GM06990 (cell line): Measurements from ENCODE around the gene DDX51.

Source experiments
- DNase-seq: peaks from one replicate; pipeline ENCODE4 v3.0.0-alpha.2; 2011; ENCODE audit not compliant: insufficient read length; ENCODE audit errors: extremely low read depth
- H3K27me3 ChIP-seq: replicated peaks from 2 replicates; pipeline ENCODE4 v1.6.0; 2011; ENCODE audit warnings: low read length; ENCODE audit not compliant: control insufficient read depth, insufficient read depth
- H3K36me3 ChIP-seq: 2 replicates; pipeline ENCODE4 v1.5.1; 2011; ENCODE audit warnings: low read length; ENCODE audit not compliant: control insufficient read depth, insufficient read depth
- H3K4me3 ChIP-seq: replicated peaks from 2 replicates; pipeline ENCODE4 v1.5.1; 2011; ENCODE audit warnings: low read depth, mild to moderate bottlenecking, control low read depth, low read length
- TF ChIP-seq, protein P1 (sequence below): IDR thresholded peaks from 2 replicates; pipeline ENCODE4 v1.5.1; 2011; ENCODE audit warnings: low read length, control low read depth, mild to moderate bottlenecking, inconsistent platforms; ENCODE audit not compliant: insufficient read depth, poor library complexity, severe bottlenecking

DDX51 gene

DNA sequence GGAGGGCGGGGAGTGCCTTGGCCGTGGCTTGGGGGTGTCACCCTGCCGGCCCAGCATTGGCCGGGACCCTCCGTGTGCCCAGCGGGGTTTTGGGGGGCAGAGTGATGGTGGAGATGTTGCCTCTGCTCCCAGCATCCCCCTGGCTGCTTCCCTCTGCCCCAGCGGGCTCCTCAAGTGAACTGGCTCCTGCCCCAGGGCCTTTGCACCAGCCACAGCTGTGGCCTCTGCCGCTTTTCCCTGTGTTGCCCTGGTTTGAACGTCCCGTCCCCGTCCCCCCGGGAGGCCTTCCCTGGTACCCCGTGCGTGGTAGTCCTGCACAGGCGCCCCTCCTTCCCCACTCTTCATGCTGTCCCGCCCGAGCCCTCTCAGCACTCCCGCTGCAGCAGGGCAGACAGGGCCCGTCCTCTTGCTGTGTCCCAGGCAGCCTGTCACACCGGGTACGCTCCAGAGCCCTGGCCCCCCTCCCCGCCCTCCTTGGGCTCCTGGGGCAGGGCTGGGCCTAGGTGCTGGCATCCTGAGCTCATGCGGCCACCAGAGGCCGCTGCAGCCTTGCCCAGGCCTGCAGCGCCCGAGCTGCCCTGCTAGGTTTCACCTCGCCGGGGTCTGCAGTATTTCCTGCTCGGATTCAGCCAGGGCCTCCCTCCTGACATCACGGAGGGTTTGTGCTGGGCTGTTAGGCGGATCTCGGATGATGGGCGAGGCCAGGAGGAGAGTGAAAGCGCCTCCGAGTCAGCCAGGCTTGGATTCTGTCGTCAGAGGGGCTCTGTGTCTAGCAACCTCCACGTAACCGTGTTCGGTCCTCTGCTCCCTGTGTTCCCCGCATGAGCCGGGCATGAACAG is 9.6 kb upstream of the DDX51 start:
- no peak overlapping the region for H3K4me3 ChIP-seq
- H3K36me3 ChIP-seq: peaks cover 15% of the 10 kb centered on the region
- peak; percentile 63 for DNase-seq
- no peaks in the 10 kb centered on the region for H3K27me3 ChIP-seq
- TF ChIP-seq, protein P1, sequence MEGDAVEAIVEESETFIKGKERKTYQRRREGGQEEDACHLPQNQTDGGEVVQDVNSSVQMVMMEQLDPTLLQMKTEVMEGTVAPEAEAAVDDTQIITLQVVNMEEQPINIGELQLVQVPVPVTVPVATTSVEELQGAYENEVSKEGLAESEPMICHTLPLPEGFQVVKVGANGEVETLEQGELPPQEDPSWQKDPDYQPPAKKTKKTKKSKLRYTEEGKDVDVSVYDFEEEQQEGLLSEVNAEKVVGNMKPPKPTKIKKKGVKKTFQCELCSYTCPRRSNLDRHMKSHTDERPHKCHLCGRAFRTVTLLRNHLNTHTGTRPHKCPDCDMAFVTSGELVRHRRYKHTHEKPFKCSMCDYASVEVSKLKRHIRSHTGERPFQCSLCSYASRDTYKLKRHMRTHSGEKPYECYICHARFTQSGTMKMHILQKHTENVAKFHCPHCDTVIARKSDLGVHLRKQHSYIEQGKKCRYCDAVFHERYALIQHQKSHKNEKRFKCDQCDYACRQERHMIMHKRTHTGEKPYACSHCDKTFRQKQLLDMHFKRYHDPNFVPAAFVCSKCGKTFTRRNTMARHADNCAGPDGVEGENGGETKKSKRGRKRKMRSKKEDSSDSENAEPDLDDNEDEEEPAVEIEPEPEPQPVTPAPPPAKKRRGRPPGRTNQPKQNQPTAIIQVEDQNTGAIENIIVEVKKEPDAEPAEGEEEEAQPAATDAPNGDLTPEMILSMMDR: peak; percentile 96

GRCh38 chr12:132152953-132153352 is 8.8 kb upstream of the DDX51 start:
- Histone ChIP-seq H3K36me3 (peaks cover 17% of the 10 kb centered on the region), H3K27me3 (no peaks in the 10 kb centered on the region), H3K4me3 (no peak overlapping the region)
- DNase-seq: no peak
- TF ChIP-seq, protein P1: no peak

GRCh38 chr12:132152411-132152821 is 8.3 kb upstream of the DDX51 start:
- TF ChIP-seq, protein P1: no peak
- no peak for DNase-seq
- Histone ChIP-seq H3K27me3 (no peaks in the 10 kb centered on the region), H3K36me3 (peaks cover 13% of the 10 kb centered on the region), H3K4me3 (no peak overlapping the region)

- no peak overlapping the region for H3K4me3 ChIP-seq
- H3K36me3 ChIP-seq: peaks cover 12% of the 10 kb centered on the region
- no peak for DNase-seq
- TF ChIP-seq, protein P1: no peak
- no peaks in the 10 kb centered on the region for H3K27me3 ChIP-seq
These were observed 7.8 kb upstream of the DDX51 start for GRCh38 chr12:132151766-132152410.

DNA sequence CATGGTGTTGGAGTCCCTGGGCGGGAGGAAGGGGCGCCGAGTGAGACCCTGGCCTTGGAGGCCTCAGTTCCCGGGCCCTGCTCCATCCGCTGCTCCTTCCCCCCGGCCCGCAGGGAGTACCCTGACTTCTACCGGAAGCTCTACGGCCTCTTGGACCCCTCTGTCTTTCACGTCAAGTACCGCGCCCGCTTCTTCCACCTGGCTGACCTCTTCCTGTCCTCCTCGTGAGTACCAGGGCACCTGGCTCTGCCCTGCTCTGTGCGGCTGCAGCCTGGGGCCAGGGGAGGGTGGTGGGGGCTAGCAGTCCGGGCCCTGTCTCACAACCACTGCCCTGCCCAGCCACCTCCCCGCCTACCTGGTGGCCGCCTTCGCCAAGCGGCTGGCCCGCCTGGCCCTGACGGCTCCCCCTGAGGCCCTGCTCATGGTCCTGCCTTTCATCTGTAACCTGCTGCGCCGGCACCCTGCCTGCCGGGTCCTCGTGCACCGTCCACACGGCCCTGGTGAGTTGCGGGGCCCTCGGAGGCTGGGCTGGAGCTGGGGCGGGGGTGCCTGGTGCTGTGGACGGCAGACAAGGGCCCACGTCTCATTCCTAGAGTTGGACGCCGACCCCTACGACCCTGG is 7.1 kb upstream of the DDX51 start:
- Histone ChIP-seq H3K36me3 (peaks cover 10% of the 10 kb centered on the region), H3K4me3 (no peak overlapping the region), H3K27me3 (no peaks in the 10 kb centered on the region)
- no peak for DNase-seq
- TF ChIP-seq, protein P1: no peak
